GM21576 (cell line): Measurements from ENCODE around the gene JPT1.

Experiments used
- ATAC-seq: cut with Tn5 transposase; IDR thresholded peaks from one replicate; pipeline ENCODE4 v1.9.1; 2021; ENCODE audit warnings: mild to moderate bottlenecking, moderate library complexity; ENCODE audit not compliant: unreplicated experiment

Gene JPT1

DNA sequence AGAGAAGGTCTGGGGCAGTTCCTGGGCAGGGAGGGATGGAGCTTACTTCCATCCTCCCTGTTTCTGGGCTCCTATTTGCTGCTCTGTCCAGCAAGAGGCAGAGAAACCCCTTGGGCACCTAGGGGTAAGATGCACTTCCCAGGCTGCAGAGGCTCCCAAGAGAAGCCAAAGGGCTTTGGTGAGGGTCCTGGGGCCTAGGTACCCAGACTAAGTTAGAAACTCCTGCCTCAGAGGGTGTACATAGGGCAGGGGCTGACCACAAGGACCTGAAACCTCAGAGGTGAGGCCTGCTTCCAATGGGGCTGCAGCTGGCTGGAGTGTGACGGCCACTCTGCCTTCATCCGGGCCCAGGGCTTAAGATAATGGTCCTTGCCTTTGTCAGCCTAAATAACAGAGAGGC is 46.1 kb downstream of the JPT1 start:
- no peak for ATAC-seq

GRCh38 chr17:75105126-75106080 is 48.9 kb downstream of the JPT1 start:
- no peak for ATAC-seq

DNA sequence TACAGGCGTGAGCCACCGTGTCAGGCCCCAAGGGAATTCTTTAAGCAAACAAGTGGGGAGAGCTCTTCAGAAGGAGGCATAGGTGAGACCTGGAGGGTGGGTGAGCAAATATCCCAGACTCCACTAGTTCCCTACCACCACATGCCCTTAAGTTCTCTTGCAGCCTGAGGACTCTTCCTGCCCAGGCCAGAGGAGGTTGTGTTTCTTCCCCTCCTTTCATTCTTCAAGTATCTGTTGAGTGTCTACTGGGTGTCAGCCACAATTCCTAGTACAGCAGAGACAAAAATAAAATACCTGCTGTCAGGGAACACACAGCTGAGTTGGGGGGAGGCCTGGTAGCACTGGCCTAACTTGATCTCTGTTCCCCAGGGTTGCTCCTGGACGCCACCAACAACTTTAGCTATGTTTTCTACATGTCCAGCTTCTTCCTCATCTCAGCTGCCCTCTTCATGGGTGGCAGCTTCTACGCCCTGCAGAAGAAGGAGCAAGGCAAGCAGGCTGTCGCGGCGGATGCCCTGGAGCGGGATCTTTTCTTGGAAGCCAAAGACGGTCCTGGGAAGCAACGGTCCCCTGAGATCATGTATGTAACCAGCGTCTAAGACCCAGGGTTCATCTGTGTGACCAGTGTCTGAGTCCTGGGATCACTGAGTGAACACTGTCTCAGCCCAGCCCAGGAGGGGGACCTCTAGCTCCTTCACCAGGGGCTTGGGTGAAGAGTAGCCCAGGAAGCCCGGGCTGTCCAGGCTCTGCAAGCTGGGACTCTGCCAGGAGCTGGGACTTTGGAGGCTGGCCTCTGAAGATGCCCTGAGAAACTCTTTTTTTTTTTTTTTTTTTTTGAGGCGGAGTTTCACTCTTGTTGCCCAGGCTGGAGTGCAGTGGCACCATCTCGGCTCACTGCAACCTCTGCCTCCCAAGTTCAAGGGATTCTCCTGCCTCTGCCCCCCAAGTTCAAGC is 50.4 kb downstream of the JPT1 start:
- ATAC-seq = no peak

GRCh38 chr17:75102385-75102821 is 51.9 kb downstream of the JPT1 start:
- ATAC-seq = no peak

- no peak for ATAC-seq
Measured at GRCh38 chr17:75099881-75100595, 54.3 kb downstream of the JPT1 start.

- ATAC-seq = no peak
Measured at GRCh38 chr17:75098861-75099260, 55.5 kb downstream of the JPT1 start.

DNA sequence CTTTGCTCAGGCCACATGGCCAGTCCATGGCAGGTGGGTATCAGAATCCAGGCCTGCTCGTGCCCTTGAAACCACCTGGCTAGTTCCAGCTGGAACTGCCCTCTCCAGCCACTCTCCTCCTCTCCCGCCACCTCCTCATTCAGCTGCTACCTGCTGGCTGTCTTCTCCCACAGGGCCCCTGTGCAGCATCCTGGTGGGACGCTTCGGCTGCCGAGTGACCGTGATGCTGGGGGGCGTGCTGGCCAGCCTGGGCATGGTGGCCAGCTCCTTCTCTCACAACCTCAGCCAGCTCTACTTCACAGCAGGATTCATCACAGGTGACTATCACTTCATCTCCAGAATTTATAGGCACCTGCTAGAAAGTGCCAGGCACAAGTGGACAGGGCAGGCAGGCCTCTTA is 56.4 kb downstream of the JPT1 start:
- ATAC-seq = no peak

DNA sequence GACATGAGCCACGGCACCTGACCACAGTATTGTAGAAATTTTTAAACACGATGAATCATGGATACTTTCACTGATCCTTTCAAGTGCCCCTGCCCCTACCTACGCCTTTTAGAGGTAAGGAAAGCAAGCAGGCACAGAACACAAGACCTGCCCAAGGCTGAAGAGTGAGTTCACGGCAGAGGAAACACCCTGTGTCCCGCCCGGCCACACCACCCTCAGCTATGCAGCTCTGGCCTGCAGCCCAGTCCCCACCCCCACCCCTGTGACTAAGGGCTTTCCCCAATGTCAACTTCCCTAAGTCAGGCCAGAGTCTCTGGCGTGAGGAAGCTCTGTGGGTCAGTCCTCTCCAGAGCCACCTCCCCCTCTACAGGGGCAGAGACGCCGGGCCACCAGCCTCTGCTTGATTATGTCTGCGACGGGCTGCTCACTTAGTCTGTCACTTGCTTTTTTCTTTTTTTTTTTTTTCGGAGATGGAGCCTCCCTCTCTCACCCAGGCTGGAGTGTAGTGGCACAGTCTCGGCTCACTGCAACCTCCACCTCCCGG is 58.2 kb downstream of the JPT1 start:
- no peak for ATAC-seq

DNA sequence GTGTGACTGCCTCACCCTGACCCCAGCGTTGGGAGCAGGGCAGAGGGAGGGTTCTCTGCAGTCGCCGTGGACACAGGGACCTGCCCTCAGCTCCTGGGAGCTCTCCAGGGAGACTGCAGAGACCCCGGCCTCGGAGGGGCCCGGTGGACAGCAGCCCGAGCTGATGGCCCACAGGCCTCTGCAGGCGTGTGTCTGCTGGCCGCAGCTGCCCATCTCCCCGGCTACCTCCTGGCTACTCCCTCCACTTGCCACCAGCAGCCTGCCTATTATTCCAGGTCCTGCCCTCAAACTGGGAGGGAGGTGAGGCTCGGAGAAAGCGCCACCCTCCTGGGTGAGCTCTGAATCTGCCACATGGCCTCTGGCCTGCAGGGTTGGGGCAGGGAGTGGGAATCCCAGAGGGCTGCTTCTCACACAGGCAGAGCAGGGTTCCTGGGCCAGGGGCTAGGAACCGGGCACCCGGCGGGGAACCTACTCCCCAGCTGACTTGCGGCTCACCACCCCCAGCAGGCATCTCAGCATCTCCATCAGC is 59.4 kb downstream of the JPT1 start:
- ATAC-seq = no peak

GRCh38 chr17:75093548-75094158 is 60.7 kb downstream of the JPT1 start:
- ATAC-seq = no peak

- no peak for ATAC-seq
Measured at GRCh38 chr17:75091855-75092327, 62.4 kb downstream of the JPT1 start.

DNA sequence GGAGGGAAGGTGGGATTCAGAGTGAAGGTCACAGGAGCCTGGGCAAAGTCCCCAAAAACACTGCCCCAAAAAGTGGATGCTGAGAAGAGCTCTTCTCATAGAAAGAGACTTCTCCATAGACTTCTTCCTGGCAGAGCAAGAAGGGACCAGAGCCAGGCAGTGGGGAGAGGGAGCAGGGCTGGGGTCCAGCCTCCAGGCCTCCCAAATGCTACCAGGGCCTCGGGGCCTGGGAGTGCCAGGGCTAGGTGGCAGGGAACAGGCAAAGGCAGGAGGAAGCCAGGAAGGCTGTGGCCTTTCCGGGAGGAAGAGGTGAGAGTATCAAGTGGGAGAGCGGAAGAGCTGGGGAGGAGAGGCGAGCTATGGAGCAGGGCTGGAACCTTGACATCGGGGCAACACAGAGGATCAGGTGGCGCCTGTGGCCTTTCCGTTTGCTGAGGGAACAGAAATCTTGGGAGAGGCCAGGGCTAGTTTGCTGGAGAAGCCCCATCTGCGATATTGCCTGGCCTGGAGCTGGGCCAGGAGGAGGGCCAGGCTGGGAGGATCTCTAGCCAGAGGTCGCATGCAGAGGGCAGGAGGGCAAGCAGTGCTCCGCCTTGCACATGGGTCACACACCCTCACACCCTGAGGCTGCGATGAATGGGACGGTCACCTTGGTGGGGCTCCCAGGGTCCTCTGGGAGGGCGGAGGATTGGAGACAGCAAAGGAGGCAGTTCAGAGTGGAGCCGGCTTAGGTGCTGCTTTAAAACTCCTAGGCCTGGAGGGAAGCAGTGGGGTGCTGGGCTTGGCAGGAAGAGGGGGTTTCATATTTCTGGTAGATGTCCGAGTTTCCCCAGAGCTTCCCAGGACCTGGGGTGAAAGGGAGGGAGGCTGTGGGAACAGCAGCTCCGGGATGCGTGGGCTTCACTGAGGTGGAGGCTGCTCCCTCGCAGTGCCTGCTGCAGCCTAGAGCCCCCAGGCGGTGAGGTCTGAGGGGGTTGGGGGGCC is 63.1 kb downstream of the JPT1 start:
- ATAC-seq = no peak

DNA sequence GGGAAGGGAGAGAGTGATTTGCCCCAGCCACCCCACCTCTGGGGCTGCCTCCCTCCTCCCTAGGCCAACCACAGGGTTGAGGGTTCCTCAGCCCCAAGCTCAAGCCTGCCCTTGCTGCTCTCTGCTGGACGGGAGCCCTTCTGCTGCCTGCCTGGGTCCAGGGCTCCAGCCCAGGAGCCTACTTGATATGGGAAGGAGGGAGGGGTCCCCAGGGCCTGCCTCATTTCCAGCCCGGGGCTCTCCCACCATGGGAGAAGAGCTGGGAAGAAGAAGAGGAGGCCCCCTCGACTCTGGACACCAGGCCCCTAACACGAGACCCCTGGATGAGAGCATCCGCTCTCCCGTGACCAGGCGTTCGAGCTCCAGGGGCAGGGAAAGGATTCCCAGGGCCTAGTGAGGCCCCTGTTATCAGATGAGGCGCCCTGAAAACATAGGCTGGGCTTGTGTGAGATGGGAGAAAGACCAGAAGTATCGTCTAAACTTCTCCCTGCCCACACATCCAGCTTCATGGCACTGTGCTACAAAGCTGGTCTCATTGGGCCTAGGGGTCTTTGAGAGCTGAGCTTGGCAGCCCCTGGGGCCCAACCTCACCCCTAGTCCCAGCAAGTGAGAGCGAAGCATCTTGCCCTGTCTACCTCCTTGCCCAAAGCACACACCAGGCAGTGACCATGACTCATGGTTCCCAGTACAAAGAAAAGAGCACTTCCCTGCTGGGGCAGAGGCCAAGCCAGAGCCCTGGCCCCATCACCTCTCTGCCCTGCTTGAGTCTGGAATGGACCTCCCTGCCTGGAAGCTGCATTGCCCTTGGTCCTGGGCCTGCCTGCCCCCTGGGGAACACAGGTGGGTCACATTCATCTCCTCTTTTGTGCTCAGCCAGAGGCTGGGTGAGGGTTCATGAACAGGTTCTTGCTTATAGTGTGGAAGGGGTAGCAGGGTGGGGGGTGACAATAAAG is 65.6 kb downstream of the JPT1 start:
- ATAC-seq = no peak

- no peak for ATAC-seq
Measured at GRCh38 chr17:75087558-75088453, 66.5 kb downstream of the JPT1 start, which contains the start of gene SLC16A5. TSS of gene SLC16A5 (plus strand) at chr17:75087954. CDS start at chr17:75093637, 5,683 bp downstream.

- no peak for ATAC-seq
Measured at GRCh38 chr17:75087182-75087557, 67.1 kb downstream of the JPT1 start.

GRCh38 chr17:75086496-75087181 is 67.7 kb downstream of the JPT1 start:
- ATAC-seq = no peak
